HepG2 (cell line): ENCODE results near the gene CA10. TPM values are rescaled to one million over a fixed set of nuclear protein-coding genes. Genes with fewer than 3 reads are reported as not detected.

ENCODE experiments used
- ATAC-seq: fragments of 200-7000 bp; cut with Tn5 transposase; 3 replicates; pipeline ENCODE4 v1.9.1; 2020; ENCODE audit warnings: mild to moderate bottlenecking, moderate library complexity
- BruUV-seq: library from RNA; stranded (reverse); fragments of 400-500 nt; replicated peaks from 2 replicates; lab custom pipeline; 2021; lab: Mats Ljungman, UMichigan
- CTCF ChIA-PET: fragments of 300-600 bp; formaldehyde crosslinking; extraction: SDS; loops from one replicate; lab custom pipeline; 2021; ENCODE audit warnings: low total read pairs, inconsistent platforms, low intra/inter-chr PET ratio; lab: Yijun Ruan, JAX
- POLR2A ChIA-PET: fragments of 350-600 bp; sonication (Branson Sonifier 250); formaldehyde crosslinking; loops from one replicate; lab custom pipeline; 2020; ENCODE audit warnings: antibody characterized with exemption, inconsistent platforms; lab: Yijun Ruan, JAX
- DNase-seq: peaks from one replicate; pipeline ENCODE4 v3.0.0-alpha.2; 2015; ENCODE audit warnings: low spot score
- FAIRE-seq: peaks from 3 replicates; lab custom pipeline; 2011; peaks lifted over from hg19 to GRCh38; lab: Jason Lieb, UNC
- H2AFZ ChIP-seq: one replicate; pipeline ENCODE4 v1.6.1; 2011; ENCODE audit warnings: low read length, inconsistent platforms
- H3K27ac ChIP-seq: fragments of 300-600 bp; 3 replicates; pipeline ENCODE4 v1.8.0; 2011; ENCODE audit warnings: mixed run types, mild to moderate bottlenecking, mixed read lengths, low read length, inconsistent platforms; ENCODE audit not compliant: insufficient read depth; ENCODE audit errors: extremely low read length
- H3K27me3 ChIP-seq, 2 experiments: fragments of 200-600 bp in 1 of 2; 2 replicates in 1 of 2; 3 replicates in 1 of 2; pipeline versions ENCODE4 v1.6.0 to v1.8.0; 2011; ENCODE audit warnings: low read length in 2 of 2, mild to moderate bottlenecking in 2 of 2, moderate library complexity in 2 of 2, inconsistent platforms in 1 of 2; ENCODE audit not compliant: insufficient read depth in 2 of 2, control insufficient read depth in 1 of 2
- H3K36me3 ChIP-seq, 2 experiments: fragments of 200-600 bp in 1 of 2; replicated peaks in 1 of 2; 2 replicates in 1 of 2; 3 replicates in 1 of 2; pipeline versions ENCODE4 v1.5.1 to v1.8.0; 2011; ENCODE audit warnings: low read length in 2 of 2, inconsistent platforms in 1 of 2; ENCODE audit not compliant: insufficient read depth in 2 of 2, control insufficient read depth in 1 of 2
- H3K4me1 ChIP-seq: 2 replicates; pipeline ENCODE4 v1.5.1; 2012; ENCODE audit warnings: low read length, inconsistent platforms; ENCODE audit not compliant: insufficient read depth
- H3K4me2 ChIP-seq: 2 replicates; pipeline ENCODE4 v1.6.0; 2011; ENCODE audit warnings: low read depth, low read length, inconsistent platforms
- H3K4me3 ChIP-seq, 3 experiments: fragments of 200-600 bp in 1 of 3; sonication (generic), shearing (Covaris generic) in 1 of 3; replicated peaks in 1 of 3; 2 replicates each; pipeline ENCODE4 v1.5.1; 2011 to 2016; ENCODE audit warnings: low read length in 3 of 3, inconsistent platforms in 2 of 3, low read depth in 2 of 3, mild to moderate bottlenecking in 2 of 3, control low read depth in 1 of 3, mixed read lengths in 1 of 3; ENCODE audit not compliant: insufficient read depth in 1 of 3
- H3K79me2 ChIP-seq: one replicate; pipeline ENCODE4 v1.6.1; 2011; ENCODE audit warnings: low read length, inconsistent platforms; ENCODE audit not compliant: insufficient read depth
- H3K9ac ChIP-seq: 2 replicates; pipeline ENCODE4 v1.6.0; 2011; ENCODE audit warnings: mild to moderate bottlenecking, low read depth, low read length, inconsistent platforms; ENCODE audit not compliant: insufficient read depth
- H3K9me3 ChIP-seq: 2 replicates; pipeline ENCODE4 v1.5.1; 2012; ENCODE audit warnings: mild to moderate bottlenecking, low read length
- H4K20me1 ChIP-seq: 2 replicates; pipeline ENCODE4 v1.6.0; 2011; ENCODE audit warnings: inconsistent platforms, mild to moderate bottlenecking, low read length, moderate library complexity; ENCODE audit not compliant: insufficient read depth
- DMTF1 ChIP-seq: sonication (generic); formaldehyde crosslinking; IDR thresholded peaks from 2 replicates; pipeline ENCODE4 v1.4.0; 2020; ENCODE audit warnings: mild to moderate bottlenecking, missing genetic modification reagents
- MAFF ChIP-seq: IDR thresholded peaks from 2 replicates; pipeline ENCODE4 v1.6.1; 2011; ENCODE audit warnings: low read depth, low read length, improper control_type of control experiment
- MAFK ChIP-seq, 2 experiments: IDR thresholded peaks in 1 of 2; conservative IDR thresholded peaks in 1 of 2; 2 replicates each; pipeline ENCODE4 v1.6.1; 2011; ENCODE audit warnings: improper control_type of control experiment in 2 of 2, low read length in 2 of 2
- NFATC3 ChIP-seq: sonication (generic); formaldehyde crosslinking; IDR thresholded peaks from 2 replicates; pipeline ENCODE4 v1.5.1; 2020; ENCODE audit warnings: mild to moderate bottlenecking, missing genetic modification reagents
- WIZ ChIP-seq: sonication (generic); formaldehyde crosslinking; IDR thresholded peaks from 2 replicates; pipeline ENCODE4 v1.5.1; 2020; ENCODE audit warnings: mild to moderate bottlenecking, missing genetic modification reagents
- ZNF552 ChIP-seq: sonication (generic); formaldehyde crosslinking; IDR thresholded peaks from 2 replicates; pipeline ENCODE4 v1.9.0; 2022; ENCODE audit warnings: missing genetic modification reagents, mild to moderate bottlenecking, borderline replicate concordance
- WGBS: methylation state at CpG from one replicate; pipeline ENCODE4 v1.1.6; 2017; ENCODE audit warnings: low lambda C conversion rate; 5-methylcytosine and 5-hydroxymethylcytosine counted together
- in situ Hi-C: cut with HindIII; loops from 2 replicates; pipeline ENCODE4 v1.10.0; 2017; ENCODE audit warnings: low pct_unique_long_range_greater_than_20kb; ENCODE audit not compliant: extremely low pct_ligation_motif_present
- intact Hi-C: fragments of 100-400 bp; cut with micrococcal nuclease; formaldehyde crosslinking; loops from one replicate; pipeline ENCODE4 v1.10.0; 2022; ENCODE audit not compliant: unreplicated experiment
- polyA plus RNA-seq, 8 experiments: library from polyadenylated mRNA; depleted of rRNA in 3 of 8; stranded (reverse) in 7 of 8; unstranded in 1 of 8; fragments of >200 nt; fragmentation: Illumina TruSeq in 4 of 8; extraction: Trizol in 4 of 8; gene quantifications; 2 replicates each; pipeline versions ENCODE4 v1.2.1 to v1.2.3, GENCODE V29; 2011 to 2016; ENCODE audit warnings: low read depth in 4 of 8, missing spikeins in 1 of 8, mixed read lengths in 1 of 8; ENCODE audit not compliant: insufficient read depth in 1 of 8
- total RNA-seq, 5 experiments: library from RNA; depleted of rRNA; stranded (reverse); fragments of >200 nt; fragmentation: Illumina TruSeq; extraction: Trizol; gene quantifications; 2 replicates each; pipeline ENCODE4 v1.2.3, GENCODE V29; 2016; ENCODE audit warnings: low read depth in 1 of 5

CA10 gene
- total and polyA plus RNA-seq, 2 of the 13 experiments (the other 11 are each of a cell fraction or from before 2014, with no cell fraction given), result not detected

DNA sequence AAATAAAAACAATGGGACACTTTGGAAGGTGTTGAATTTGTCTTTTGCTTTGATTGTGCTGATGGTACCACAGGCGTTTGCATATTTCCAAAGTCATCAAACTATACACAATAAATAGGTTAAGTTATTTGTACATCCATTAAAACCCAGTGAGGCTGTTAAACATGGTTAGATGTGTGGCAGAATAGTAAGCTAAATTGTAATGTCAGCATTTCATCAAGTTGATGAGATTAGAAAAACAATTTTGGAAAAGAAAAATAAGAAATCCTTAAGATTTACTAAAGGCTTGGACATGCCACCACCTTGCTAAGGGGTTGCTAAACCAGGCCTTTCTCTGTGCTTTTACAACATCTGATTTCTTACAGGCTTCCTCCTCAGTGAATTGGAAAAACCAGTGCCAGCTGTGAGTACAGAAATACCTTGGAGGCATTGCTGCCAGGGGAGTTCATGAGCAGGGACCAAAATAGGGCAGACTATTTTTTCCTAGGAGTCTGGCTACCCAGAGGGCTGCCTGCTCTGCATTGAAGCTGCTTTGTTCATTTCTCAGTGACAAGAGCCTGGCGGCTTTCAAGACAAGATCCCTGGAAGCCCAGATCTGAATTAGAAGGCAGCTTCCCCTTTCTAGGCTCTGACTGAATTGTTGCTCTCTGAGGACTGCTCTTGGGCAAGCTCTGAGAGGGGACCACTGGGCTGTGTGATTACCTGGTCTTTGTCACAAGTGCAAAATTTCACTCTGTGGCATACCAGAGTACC, 43.4 kb upstream of the CA10 start:
- no peak overlapping the region for H3K4me3 ChIP-seq
- no peak overlapping the region for H3K4me2 ChIP-seq
- no peaks in the 10 kb centered on the region for H3K36me3 ChIP-seq
- CTCF ChIA-PET, result no interaction called here
- no peaks in the 10 kb centered on the region for H3K4me1 ChIP-seq
- FAIRE-seq (no peak), DNase-seq (no peak), ATAC-seq (no peak)
- TF ChIP-seq MAFK (conservative IDR thresholded peaks at IDR 0.05 in 1 of 2, IDR thresholded peaks at IDR 0.05 in 1 of 2; ENCODE audit: low read length in 2 of 2), result peak; percentile 89 to 93
- TF ChIP-seq DMTF1 (CRISPR knock-in tag), result no peak
- TF ChIP-seq MAFF, result peak; percentile 89
- POLR2A ChIA-PET, result no interaction called here
- in situ Hi-C loops (no loop called here), intact Hi-C loops (no loop called here)
- no peaks in the 10 kb centered on the region for H3K27me3 ChIP-seq
- no peak overlapping the region for H3K27ac ChIP-seq
- BruUV-seq, result no TSS peak
- H3K9ac ChIP-seq, result no peak overlapping the region
- WGBS, result 0% methylated on average over 2 of the region's 2 CpGs
- no peaks in the 10 kb centered on the region for H4K20me1 ChIP-seq
- H3K9me3 ChIP-seq, result no peaks in the 10 kb centered on the region; the same call in 1 of the 2 replicates
- H2AFZ ChIP-seq, result no peak overlapping the region
- H3K79me2 ChIP-seq, result no peaks in the 10 kb centered on the region

DNA sequence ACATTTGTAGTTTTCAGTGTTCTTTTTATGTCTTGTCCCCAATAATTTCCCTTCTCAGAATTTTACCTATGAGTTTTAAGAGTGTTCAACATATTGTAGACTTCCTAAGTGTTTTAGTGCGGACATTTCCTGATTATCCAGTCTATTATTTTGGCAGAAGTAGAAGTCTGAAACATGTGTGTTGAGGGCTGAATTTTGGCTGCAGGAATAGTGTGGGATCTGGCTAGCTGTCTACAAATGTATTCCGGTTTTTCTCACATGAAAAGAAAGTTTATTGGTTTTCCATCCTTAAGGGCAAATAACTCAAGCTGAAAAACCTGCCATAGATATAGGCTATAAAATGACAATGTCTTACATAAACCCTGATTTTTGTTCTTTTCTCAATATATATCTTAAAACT, 33.0 kb upstream of the CA10 start:
- DNase-seq (no peak), FAIRE-seq (no peak), ATAC-seq (no peak)
- no peak overlapping the region for H3K4me3 ChIP-seq
- H3K4me1 ChIP-seq, result no peaks in the 10 kb centered on the region
- H3K9me3 ChIP-seq, result peaks cover 11% of the 10 kb centered on the region; the same call in 1 of the 2 replicates
- H3K27ac ChIP-seq, result no peak overlapping the region
- H3K79me2 ChIP-seq, result no peaks in the 10 kb centered on the region
- TF ChIP-seq WIZ (CRISPR knock-in tag) (no peak), NFATC3 (no peak), ZNF552 (no peak)
- BruUV-seq, result no TSS peak
- no peak overlapping the region for H3K4me2 ChIP-seq
- WGBS, result 5% methylated on average over 2 of the region's 2 CpGs
- CTCF ChIA-PET, result no interaction called here
- intact Hi-C loops, result no loop called here
- POLR2A ChIA-PET, result no interaction called here
- H3K36me3 ChIP-seq, result no peaks in the 10 kb centered on the region
- no peaks in the 10 kb centered on the region for H4K20me1 ChIP-seq
- no peak overlapping the region for H2AFZ ChIP-seq
- no peaks in the 10 kb centered on the region for H3K27me3 ChIP-seq
- in situ Hi-C loops, result no loop called here
- H3K9ac ChIP-seq, result no peak overlapping the region
